LNCAP (cell line): ENCODE measurements around the gene SMIM36.

ENCODE experiments used
- TF ChIP-seq, protein P1 (sequence below): fragments of 450-650 bp; IDR thresholded peaks from 2 replicates; pipeline ENCODE4 v1.5.1; 2017; ENCODE audit warnings: mild to moderate bottlenecking

Gene SMIM36

DNA sequence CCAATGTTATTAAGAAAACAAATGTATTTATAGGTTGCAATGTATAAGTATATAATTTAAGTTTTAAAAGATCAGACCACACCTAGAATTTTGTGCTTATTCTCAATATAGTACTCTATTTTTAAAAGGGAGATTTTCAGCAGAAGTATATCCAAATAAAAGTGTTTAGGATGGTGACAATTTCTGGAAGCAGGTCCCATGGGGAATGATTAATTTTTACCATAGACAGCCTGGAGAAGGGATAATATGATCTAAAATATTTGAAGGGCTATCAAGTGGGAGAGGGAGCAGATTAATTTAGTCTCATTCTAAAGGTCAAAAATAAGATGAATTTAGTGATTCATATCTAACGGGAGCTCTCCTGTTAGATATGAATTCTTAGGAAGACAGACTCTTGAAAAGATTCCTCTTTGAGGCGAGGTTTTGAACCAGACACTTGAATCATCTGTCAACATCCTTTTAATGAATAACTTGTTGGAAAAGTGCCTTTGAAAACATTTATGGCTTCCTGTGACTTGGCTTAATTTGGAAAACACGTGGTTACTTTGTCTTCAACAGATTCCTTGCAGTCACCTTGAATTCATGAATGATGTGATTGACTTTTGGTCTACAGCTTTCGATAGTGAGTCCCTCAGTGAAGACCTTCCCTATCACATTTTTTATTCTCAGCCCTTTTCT lies 29.3 kb upstream of the SMIM36 start:
- TF ChIP-seq, protein P1, sequence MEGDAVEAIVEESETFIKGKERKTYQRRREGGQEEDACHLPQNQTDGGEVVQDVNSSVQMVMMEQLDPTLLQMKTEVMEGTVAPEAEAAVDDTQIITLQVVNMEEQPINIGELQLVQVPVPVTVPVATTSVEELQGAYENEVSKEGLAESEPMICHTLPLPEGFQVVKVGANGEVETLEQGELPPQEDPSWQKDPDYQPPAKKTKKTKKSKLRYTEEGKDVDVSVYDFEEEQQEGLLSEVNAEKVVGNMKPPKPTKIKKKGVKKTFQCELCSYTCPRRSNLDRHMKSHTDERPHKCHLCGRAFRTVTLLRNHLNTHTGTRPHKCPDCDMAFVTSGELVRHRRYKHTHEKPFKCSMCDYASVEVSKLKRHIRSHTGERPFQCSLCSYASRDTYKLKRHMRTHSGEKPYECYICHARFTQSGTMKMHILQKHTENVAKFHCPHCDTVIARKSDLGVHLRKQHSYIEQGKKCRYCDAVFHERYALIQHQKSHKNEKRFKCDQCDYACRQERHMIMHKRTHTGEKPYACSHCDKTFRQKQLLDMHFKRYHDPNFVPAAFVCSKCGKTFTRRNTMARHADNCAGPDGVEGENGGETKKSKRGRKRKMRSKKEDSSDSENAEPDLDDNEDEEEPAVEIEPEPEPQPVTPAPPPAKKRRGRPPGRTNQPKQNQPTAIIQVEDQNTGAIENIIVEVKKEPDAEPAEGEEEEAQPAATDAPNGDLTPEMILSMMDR, result no peak

DNA sequence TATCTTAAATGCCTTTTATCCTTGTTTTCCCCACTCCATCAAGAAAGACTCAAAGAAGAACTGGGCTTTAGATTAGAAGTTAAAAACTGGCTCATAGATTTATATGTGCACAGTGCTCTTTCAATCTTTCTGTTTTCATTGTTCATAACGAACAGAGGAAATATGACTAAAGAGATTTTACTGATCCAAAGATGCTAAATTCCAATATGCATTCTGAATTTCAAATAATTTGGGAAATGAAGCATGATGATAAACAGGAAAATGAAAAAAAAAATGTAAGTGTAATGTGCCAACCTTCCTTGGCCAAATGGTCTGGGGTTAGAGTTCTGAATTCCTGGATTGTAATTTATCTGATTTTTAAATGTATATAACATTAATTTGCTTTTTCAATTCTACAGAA lies 25.0 kb upstream of the SMIM36 start:
- TF ChIP-seq, protein P1, result no peak

DNA sequence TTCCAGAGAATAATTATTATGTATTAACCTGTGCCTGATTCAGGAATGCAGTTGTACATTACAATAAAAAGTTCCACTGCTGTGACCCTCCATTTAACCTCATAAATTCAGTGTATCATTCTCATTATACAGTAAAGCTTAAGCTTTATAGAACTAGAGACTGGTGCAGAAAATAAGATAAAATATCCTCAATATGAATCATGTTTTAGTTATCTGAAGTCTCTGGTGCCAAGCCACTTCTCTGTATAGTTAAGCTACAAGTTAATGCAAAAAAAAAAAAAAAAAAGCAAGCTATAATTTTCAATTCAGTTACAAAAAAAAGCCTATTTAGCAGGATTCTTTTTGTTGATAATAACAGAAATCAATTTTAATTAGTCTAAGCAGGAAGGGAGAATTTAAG lies 22.4 kb upstream of the SMIM36 start:
- TF ChIP-seq, protein P1, result no peak

DNA sequence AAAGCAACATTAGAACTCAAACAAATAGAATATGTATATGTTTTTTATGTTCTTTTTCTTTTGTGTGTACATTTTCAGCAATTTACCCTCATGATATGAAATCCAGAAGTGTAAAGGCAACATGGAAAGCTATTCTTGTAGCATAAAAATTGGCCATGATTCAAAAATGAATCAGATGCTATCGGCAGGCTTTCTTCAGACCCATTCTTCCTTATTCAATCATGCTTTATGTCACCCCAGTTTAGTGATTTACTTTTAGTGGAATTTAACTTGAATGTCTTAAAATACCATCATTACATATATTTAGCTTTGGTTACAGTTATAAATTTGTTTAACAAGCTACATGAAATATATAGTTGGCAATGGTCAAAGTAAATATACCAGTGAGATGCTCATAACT lies 21.4 kb upstream of the SMIM36 start:
- TF ChIP-seq, protein P1, result no peak

DNA sequence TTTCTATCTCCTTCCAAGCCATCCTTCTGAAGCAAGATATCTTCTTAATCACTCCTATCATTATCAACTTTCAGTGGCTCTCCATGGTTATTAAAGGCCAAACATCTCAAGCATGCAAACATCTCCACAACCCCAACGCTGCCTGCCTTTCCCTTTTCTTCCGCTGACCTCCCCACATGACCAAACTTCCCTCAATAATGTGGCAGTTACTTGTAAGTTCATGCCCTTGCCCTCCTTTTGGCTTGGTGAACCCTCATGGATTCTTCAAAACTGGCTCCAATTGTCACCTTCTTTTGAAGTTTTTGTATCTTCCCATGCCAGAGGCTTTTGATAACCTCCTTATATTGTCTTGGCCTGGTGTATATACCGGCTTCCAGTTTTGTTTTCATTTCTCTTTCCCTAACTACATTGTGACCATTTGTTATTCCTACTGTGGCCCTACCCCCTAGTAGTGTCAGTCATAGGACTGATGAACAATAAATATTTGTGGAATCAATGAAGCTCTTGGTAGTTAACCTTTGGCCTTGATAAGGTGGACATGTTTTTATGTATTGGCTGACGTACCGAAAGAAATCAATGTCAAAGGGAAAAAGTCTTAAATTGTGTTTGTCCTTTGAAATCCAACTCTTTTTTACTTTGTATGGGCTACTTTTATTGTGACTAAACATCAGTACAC lies 19.9 kb upstream of the SMIM36 start:
- TF ChIP-seq, protein P1, result no peak

DNA sequence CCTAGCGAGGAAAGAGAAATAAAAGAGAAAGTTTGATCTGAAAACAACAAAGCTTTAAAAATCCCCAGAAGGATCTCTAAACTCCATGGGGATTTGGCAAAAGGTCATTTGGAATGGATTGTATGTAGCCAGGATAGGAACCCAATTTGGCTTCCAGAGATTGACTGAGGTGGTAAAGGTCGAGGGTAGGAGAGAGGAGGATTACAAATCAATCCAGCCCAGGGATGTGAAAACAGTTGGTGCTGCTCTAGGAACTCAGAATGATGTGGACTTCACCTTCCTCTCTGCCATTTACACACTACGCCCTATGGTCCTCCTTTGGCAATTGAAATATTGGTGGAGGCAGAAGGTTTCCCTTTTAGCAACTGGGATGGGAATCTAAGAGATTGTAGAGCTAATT lies 18.8 kb upstream of the SMIM36 start:
- TF ChIP-seq, protein P1, result no peak

DNA sequence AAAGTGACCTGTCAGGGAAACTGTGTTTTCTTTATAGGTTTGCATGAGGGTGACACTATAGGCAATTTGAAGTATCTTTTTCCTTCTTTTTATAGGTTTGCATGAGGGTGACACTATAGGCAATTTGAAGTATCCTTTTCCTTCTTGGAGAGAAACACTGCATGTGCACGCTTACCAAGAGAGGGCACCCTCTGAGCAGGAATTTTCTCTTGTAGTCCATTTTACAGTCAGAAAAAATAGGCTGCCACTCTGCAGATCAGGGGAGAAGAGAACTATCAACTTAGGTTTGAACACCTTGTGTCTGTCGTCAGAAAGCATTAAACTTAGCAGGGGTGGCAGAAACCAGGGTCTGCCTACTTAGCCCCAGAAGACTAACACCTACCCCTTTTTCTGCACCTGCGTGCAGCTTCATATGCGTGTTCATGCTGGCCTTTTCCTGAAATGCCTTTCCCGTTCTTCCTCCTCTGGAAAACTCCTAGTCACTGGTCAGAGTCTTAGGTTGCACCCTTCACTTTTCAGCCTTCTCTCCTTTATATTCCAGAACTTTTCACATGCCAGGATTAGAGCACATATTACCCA lies 16.4 kb upstream of the SMIM36 start:
- TF ChIP-seq, protein P1, result peak; percentile 82
